GM21360 (cell line): ENCODE measurements around the gene CLCNKA.
"Not testable (repeated sequence)": the region's sequence is repeated elsewhere in the genome, so short reads cannot be mapped to it uniquely, and the experiment has no call there.

ENCODE experiments used
- ATAC-seq: cut with Tn5 transposase; IDR thresholded peaks from one replicate; pipeline ENCODE4 v1.9.1; 2021; ENCODE audit warnings: mild to moderate bottlenecking, moderate library complexity; ENCODE audit not compliant: unreplicated experiment

The CLCNKA gene

DNA sequence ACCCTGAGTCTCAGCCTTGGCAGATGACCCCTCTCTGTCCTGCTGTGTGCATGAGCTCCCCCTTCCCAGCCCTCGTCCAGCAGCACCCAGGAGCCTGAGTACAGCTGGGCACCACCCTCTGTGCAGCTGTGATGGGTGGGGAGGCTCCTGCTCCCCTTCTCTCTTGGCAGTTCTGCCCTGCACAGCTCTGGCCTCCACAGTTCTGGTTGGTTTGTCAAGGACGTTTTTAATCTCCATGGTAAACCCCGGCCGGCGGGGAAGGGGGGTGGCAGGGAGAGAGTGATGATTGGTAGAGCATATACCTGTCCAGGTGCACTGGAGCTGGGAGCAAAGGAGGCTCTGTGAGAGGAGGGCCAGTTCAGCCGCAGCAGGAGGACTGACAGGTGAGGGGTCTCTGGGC, at the start of gene CLCNKA:
TSS of gene CLCNKA (plus strand) at position 356 of the 400 bp plus-strand sequence. CDS start 584 bp downstream, outside the sequence.
- ATAC-seq: no peak

DNA sequence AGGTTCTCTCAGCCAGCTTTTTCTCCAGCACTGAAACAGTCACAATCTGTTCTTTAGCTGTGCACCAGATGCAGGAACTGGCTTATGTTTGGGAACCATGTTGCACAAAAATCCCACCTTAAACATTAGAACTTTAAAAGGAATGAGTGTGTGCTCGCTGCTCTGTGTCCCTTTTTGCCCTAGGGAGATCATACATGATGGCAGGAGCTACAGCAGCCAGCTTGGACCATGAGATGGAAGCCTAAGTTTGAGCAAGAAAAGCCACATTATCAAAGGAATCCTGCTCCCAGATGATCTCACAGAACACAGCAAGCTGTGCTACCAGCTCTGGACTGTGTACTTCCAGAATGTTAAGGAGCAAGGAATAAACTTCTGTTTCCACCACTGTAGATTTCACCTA, 49.4 kb upstream of the CLCNKA start:
- no peak for ATAC-seq

DNA sequence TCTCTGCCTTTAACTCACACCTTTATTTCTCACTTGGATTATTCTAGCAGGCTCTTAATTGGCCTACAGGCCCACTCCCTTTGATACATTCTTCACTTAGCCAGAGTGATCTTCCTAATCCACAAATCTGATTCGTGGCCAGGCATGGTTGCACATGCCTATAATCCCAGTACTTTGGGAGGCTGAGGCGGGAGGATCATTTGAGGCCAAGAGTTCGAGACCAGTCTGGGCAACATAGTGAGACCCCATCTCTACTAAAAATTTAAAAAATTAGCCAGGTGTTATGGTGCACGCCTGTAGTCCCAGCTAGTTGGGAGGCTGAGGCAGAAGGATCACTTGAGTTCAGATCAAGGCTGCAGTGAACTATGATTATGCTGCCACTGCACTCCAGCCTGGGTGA, 48.1 kb upstream of the CLCNKA start:
- no peak for ATAC-seq

DNA sequence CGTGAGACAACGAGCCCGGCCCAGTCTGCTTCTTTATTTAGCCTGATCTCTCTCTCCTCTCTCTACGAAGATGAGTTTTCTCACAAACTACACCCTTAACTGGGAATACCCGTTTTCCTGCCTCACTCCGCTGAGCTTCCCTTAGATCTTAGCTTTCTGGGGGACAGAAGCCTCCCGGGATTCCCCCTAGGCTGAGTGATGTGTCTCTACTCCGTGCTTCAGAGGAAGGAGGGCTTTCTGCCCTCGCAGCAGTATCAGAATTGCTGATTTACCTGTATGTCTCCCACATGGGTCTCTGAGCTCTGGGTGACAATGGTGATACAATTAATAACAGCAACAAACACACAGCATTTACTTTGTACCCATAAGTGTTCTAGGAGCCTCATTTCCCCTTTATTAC, 47.0 kb upstream of the CLCNKA start:
- peak; percentile 36 for ATAC-seq

DNA sequence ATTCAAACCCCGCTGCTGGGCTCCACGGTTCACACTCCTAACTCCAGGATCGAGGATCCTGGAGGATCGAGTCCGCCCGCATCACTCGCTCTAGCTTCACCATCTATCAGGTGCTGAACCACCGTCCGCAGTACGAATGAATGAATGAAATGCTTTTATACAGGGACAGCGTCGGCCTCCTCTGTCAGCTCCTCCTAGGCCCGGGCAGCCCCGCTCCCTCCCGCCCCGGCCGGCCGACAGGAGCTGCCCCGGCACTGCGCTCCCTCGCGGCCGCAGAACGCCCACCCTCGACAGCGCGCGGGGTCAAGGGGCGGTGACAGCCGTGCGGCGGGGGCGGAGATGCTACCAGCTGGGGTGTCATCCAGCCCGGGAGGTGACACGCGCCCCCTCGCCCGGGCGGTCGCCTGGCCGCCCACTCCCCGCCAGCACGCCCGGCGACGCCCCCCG, 46.5 kb upstream of the CLCNKA start:
- peak; percentile 54 for ATAC-seq

DNA sequence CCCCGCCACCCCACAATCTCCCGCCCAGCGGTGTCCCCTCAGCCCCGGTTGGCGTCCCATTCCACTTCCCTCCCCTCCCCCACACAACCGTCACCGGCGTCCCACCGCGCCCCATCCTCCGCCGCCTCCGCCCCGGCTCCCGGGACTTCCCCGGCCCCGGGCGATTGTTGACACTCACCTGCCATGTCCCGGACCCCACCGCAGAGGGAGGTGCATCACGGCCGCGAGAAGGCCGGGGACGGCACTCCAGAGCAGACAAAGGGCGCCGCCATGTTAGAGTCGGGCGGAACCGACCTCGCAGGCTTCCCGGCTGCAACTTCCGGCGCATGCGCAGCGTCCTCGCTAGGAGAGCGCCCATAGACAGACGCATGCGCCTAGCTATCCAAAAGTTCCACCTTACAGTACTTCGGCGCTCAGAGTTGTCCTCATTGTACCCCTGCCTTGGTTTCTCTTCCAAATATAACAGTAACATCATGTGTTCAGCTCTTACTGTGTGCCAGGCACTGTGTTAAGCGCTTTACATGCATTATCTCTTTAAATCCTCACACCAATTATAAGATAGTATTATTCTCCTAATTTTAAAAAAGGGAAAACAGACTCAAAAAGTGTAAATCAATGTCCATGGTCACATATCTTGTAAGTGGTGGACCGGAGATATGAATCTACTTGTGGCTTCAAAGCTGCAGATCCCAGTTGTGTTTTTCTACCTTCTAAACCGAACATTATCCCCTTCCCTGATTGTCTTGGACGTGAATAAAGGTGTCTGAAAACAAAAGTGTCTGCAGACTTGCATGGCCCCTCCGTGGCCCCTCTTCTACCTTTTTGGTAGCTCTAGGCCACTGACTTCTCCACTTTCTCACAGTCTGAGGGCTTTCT, 45.8 kb upstream of the CLCNKA start, which contains the start of gene ZBTB17:
TSS of gene ZBTB17 (minus strand) at position 297 of the 876 bp plus-strand sequence. CDS start 27,606 bp downstream, outside the sequence.
- peak; percentile 59 for ATAC-seq

DNA sequence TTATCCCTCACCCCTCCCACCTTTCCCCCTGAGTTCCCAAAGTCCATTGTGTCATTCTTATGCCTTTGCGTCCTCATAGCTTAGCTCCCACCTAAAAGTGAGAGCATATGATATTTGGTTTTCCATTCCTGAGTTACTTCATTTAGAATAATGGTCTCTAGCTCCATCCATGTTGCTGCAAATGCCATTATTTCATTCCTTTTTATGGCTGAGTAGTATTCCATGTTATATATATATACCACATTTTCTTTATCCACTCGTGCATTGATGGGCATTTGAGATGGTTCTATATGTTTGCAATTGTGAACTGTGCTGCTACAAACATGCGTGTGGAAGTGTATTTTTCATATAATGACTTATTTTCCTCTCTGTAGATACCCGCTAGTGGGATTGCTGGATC, 43.9 kb upstream of the CLCNKA start:
- ATAC-seq: not testable (repeated sequence)

DNA sequence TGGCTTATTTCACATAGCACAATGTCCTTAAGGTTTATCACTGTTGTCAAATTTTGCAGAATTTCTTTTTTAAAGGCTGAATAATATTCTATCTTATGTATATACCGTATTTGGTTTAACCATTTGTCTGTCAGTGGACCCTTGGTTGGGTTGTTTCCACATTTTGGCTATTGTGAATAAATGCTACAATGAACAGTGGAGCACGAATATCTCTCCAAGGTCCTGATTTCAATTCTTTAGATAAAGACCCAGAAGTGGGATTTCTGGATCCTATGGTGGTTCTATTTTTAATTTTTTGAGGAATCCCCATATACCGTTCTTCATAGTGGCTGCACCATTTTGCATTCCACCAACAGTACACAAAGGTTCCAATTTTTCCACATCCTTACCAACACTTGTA, 40.2 kb upstream of the CLCNKA start:
- no peak for ATAC-seq

DNA sequence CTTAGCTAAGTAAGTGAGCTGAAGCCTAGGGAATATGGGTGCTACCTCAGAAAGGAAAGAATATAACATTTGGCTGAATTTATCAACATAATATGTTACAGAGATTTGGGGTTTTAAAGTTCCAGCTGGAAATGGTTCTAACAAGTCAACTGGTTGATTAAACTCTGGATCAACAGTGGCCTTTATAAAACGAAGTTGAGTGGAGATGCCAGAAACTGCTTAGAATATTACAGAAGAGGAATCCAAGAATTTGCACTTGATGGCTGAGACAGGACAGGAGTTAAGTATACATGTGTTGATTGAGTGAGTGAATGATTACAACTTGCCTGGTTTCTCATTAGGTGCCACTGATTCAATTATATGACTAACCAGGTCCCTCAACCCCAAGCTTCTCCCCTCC, 38.6 kb upstream of the CLCNKA start:
- no peak for ATAC-seq

DNA sequence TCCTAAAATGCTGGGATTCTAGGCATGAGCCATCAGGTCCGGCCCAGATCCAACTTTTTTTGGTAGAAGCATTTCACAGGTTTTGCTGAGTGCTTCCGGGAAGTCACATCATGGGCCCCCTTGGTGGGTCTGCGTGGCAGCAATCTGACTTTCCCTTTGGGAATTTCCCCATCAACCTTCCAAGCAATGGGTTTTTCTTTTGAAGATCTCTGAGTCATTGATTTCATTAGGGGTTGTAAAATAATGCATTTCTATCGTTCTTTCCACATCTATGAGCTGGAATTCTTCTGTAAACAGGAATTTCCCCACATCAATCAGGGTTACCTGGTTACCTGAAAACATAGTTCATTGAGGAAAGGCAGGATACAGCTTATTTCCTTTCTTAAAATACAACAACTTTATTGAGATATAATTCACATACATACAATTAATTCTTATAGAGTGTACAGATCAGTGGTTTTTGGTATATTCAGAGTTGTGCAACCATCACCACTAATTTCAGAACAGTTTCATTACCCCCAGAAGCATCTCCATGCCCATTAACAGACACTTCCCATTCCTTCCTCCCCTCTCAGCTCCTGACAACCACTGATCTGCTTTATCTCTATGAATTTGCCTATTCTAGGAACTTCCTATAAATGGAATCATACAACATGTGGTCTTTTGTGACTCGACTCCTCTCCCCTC, 36.1 kb upstream of the CLCNKA start:
- no peak for ATAC-seq

DNA sequence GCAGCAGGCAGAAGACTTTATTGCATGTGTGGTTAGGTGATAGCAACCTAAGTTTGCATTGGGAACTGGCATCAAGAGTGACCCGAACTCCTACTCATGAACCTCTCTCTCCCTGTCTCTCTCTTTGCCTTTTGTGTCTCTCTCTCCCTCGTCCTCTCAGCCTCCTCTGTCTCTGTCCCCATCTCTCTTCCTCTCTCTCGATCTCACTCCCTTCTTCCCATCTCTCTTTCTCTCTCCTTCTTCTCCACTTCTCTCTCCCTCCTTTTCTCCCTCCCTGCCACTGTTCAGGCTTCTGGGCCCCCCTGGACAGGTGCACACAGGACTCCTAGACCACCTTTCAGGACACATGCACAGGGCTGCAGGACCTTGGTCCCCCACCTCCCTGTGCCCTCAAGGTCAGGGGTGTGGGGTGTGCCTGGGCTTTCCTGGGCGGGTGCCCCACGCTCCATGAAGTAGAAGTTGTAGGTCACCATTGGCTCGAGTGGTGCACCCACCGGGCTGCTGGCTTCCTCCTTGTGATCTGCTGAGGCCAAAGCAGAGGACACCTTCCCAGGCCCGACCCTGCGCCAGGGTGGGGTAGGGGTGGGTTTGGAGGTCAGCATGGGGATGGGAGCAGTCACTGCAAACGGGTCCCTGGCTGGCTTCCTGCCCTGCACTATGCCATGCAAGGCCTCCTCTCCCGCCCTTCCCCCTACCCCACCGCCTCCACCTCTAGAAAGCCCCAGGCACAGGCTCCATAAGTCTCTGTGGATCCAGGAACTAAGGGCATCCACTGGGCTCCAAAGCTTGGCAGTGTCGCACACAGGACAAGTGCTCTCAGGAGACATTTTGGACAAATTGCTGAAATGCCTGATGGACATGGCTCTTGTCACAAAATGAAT, 32.7 kb upstream of the CLCNKA start:
- ATAC-seq: no peak

DNA sequence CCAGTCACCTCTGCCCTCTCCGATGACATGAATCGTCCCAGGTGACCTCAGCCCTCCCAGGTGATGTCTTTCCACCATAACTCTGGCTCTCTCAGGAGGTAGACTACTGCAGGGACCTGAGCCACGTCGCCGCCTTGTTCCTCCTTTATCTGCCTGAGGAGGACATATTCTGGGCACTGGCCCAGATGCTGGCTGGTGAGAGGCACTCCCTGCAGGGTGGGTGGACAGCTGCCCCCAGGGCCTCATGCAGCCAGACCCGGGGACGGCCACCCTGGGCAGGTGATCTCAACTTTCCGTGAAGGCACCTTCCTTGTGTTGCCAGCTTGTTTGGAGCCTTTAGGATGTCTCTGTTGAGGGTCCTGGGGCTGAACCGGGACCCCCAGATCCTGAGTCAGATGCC, 32.1 kb upstream of the CLCNKA start:
- no peak for ATAC-seq

DNA sequence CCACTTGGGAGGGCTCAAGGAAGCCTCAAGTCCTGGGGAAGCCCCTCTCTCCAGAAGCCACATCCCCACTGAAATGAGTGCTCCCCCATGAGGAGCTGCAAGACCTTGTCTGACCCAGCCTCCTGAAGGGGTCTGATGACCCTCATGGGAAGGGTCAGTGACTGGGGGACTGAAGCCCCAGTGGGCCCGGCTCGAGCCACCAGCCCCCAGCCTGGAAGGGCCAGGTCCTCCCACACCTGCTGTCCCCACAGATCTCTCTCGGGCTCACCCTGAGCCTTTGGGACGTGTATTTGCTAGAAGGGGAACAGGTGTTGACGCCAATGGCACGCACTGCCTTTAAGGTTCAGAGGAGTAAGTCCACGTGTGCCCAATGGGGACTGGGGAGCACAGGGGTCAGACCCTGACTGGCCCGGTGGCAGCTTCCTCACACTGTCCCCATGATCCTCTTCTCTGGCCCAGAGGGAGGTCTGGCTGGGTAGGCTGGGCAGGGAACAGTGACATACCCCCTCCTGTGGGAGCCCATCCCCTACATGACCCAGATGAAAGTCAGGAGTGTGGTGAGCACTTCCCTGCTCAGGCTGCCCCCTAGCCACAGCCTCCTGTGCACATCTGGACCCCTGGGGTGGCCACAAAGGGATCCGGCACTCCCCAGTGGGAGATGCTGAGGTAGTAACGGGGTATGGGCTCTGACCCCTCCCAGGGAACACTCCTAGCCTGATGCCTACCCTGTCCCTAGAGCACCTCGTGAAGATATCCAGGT, 30.2 kb upstream of the CLCNKA start:
- ATAC-seq: no peak

DNA sequence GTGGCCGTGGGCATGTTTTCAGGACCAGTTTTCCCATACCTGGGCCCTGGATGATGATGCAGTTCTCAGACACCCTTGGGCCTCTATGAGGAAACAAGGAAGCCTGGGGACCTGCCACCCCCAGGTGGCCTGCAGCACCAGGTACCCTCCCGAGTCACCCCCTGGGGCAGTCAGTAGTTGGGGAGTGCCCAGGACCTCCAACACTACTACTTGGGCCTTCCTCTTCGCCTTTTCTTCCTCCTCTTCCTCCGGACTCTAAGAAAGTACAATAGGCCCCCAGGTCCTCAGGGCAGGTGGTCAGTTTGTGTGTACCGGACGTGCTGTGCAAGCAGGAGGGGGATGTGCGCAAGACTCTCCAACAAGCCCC, 29.7 kb upstream of the CLCNKA start:
- no peak for ATAC-seq

DNA sequence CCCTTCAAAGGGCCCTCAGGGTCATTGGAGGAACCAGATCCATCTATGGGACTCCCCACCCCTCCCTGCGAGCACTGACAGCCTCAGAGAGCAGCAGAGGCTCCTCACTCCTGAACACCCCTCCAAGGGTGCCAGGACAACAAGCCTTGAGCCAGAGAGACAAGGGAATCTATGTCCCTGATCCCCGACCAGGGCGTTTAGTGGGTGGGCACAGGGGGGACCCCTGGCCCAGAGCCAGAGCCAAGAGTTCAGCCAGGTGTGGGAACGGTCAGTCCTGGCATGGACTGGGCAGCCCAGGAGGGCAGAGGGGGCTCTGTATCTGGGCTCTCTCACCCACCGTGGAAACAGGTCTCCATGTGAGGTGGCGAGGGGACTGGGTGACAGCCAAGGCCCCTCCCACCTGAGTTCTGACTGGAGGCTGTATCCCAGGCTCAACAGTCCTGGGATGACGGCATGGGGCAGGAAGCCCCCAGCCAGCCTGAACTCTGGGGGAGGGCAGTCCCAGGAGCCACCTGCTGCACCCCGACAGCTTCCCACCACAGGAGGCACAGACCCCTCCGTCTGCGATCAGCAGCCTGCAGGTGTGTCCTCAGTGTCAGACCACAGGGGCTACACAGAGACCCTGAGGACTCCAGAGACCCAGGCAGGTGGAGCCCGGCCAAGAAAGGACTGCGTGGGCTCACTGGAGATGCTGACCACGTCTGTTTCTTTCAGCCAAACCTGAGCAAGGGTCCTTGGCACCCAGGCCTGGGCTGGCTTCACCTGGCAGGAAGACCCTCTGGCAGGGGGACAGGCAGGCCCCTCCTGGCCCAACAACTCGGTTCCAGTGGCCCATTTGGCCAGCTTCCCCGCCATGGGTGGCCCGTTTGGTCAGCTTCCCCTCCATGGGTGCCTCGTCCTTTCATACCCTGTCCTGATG, 29.0 kb upstream of the CLCNKA start:
- no peak for ATAC-seq

DNA sequence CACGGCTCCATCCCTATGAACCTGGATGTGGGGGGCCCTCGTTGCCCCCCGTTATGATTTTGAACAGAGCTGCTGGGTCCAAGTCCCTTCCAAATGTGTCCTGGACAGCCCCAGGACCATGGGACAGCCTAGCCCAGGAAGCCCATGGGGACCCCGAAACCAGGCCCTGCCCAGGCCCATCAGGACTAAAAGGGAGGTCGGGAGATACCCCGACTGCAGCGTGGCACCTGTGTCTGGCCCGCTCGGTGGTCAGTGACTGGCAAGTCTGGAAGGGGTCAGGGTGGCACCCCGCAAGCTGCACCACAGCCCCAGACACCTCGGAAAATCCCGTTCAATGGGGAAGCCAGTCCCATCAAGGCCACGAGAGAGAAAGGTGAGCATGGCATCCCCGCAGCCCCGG, 28.2 kb upstream of the CLCNKA start:
- ATAC-seq: no peak

DNA sequence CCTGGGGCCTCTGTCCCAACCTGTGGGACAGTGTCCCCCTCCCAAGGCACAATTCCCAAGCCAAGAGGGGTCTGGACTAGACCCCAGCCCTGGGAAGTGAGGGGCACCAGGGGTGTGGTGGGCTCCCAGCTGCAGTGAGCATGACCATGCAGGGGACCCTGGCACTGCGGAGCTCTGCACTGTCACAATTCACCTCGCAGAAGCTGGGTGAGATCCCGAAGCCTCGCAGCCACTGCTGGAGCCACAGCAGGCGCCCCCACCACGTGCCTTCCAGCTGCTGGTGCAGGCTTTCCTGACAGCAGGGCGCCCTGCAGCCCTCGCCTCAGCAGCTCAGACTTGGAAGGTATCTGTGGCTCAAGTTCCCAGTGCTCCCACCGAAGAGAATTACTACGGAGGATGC, 27.8 kb upstream of the CLCNKA start:
- ATAC-seq: no peak

DNA sequence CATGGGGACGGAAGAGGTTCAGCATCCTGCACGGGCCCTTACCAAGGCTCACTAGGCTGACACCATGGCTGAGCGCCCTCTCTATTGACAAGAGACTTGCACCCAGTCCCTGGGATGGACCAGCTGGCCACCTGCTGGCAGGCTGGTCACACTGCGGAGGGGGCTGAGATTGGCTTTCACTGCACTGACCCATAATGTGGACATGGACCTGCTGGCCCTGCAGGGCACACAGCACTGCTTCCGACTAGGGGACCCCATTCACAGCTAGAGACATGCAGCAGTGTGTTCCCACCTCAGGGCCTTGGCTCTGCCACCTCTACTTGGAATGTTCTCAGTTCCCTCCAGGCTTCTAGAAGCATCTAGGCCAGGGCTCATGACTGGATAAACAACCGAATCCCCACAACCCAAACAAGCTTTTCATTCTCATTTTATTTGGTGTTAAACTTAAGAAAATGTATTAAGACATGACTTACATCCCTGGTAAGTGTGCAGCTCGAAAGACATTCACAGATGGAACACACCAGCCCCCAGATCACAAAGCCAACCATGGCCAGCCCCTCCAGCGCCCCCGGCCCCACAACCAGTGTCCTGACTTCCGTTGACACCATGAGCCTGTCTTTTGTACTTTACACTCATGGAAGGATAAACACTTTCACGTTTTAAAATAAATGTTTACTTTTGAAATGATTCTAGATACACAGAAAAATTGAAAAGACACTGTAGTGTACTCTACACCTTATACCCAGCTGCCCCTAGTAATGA, 27.1 kb upstream of the CLCNKA start:
- no peak for ATAC-seq
